B cell (primary cell): ENCODE results near the gene GSDME.

Experiments
- EZH2 ChIP-seq: IDR thresholded peaks from 2 replicates; pipeline ENCODE4 v1.6.1; 2012; ENCODE audit warnings: borderline replicate concordance, low read depth, mild to moderate bottlenecking, moderate library complexity, low read length; ENCODE audit not compliant: insufficient read depth, poor library complexity, severe bottlenecking
- TF ChIP-seq, protein P1 (sequence below): fragments of 200-600 bp; IDR thresholded peaks from one replicate; pipeline ENCODE4 v1.8.0; 2022; ENCODE audit warnings: antibody characterized with exemption, mild to moderate bottlenecking

DNA sequence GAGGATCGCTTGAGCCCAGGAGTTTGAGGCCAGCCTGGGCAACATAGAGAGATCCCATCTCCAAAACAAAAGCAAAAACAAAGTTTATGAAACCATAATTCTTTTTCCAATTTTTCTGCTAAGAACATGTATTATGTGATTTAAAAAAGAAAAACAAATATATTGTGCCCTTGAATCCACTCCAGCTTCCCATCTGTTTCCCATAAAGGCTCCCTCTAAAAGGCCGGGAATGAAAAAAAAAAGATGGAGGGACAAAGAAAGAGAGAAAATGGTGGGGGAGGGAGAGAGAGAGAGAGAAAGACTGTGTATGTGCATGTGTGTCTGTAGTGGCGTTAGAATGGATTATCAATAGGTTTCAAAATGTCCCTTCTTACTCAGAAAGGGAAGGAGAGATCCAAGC lies 20.5 kb upstream of the GSDME start:
- TF ChIP-seq EZH2: no peak
- TF ChIP-seq, protein P1, sequence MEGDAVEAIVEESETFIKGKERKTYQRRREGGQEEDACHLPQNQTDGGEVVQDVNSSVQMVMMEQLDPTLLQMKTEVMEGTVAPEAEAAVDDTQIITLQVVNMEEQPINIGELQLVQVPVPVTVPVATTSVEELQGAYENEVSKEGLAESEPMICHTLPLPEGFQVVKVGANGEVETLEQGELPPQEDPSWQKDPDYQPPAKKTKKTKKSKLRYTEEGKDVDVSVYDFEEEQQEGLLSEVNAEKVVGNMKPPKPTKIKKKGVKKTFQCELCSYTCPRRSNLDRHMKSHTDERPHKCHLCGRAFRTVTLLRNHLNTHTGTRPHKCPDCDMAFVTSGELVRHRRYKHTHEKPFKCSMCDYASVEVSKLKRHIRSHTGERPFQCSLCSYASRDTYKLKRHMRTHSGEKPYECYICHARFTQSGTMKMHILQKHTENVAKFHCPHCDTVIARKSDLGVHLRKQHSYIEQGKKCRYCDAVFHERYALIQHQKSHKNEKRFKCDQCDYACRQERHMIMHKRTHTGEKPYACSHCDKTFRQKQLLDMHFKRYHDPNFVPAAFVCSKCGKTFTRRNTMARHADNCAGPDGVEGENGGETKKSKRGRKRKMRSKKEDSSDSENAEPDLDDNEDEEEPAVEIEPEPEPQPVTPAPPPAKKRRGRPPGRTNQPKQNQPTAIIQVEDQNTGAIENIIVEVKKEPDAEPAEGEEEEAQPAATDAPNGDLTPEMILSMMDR: no peak
